Measurements from ENCODE around the gene NSUN3.

NSUN3 gene

DNA sequence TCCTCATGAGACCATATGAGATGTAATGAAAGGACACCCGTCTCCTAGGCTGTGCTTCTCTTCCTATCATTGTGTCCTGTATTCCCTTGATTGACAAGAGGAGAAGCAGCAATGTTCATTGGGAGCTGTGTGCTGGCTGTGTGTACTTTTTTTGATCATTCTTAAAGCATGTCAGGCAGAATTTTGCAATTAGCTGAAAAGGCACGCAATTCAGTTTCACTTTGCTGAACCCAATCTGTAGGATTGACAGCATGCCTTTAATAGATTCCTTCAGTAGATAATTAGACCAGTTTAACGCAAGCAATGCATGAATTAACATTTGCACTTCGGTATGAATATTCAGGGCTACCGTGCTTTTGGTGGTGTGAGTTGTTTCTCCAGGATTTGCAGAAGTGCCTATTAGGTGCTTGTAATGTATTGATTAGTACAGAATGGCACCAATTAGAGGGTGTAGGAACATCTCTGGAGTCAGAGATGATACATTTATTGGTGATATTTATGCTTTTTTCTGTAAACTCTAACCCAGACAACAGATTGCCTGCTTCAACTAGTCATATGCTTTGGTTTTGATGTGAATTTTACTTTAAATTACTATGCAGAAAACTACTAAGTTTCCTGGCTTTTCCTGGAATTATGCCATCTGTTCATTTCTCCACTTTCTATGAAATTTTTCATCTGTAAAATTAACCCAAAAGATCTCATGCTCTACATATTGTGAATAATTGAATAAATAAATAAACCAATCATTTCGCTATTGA, 114.3 kb downstream of the NSUN3 start:
- no peak for DNase-seq (ENCODE audit: low read depth in 2 of 2, low spot score in 1 of 2)

Measured in stimulated activated CD8-positive, alpha-beta memory T cell treated with anti-CD3 and anti-CD28 coated beads, Interleukin-4, amount 100 ng/mL, for 4 hours (primary cell).